Measurements from ENCODE around the gene RHBDL2. TPM values are rescaled to one million over a fixed set of nuclear protein-coding genes. Genes with fewer than 3 reads are reported as not detected.
A peak's percentile ranks its signal among the peaks of the same experiment; 100 is the strongest.

Gene RHBDL2
- total RNA-seq, 2 donors from 2014 or later: not detected

DNA sequence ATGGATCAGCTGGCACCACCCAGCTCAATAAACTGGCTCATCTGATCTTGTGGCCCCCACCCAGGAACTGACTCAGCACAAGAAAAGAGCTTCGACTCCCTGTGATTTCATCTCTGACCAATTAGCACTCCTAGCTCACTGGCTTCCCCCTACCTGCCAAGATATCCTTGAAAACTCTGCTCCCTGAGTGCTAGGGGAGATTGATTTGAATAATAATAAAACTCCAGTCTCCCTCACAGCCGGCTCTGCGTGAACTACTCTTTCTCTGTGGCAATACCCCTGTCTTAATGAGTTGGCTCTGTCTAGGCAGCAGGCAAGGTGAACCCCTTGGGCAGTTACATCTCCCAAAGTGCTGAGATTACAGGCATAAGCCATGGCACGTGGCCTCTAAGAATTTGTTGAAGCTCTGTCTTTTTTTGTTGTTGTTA is 11.8 kb upstream of the RHBDL2 start:
- H3K36me3 ChIP-seq (ENCODE audit: control insufficient read depth, insufficient read depth, low read length): no peaks in the 10 kb centered on the region
- 27 to 30% methylated on average over 2 to 4 of the region's 4 CpGs for WGBS, 2 experiments (ENCODE audit: insufficient coverage in 1 of 2, insufficient read length in 1 of 2)
- Mint-ChIP-seq H3K9me3 (peaks cover 10% of the 10 kb centered on the region), H3K27ac (no peak overlapping the region), H3K36me3 (ENCODE audit: low read depth) (no peaks in the 10 kb centered on the region), H3K4me3 (no peak overlapping the region), H3K27me3 (ENCODE audit: insufficient read depth) (no peaks in the 10 kb centered on the region), H3K4me1 (no peaks in the 10 kb centered on the region)
- H3K27me3 ChIP-seq (ENCODE audit: control insufficient read depth, insufficient read depth, low read length, poor library complexity, severe bottlenecking): no peaks in the 10 kb centered on the region
- H3K27ac ChIP-seq (ENCODE audit: low read depth, low read length): no peak overlapping the region
- H3K4me1 ChIP-seq (ENCODE audit: control insufficient read depth, insufficient read depth, low read length): no peaks in the 10 kb centered on the region
- no peak overlapping the region for H3K9ac ChIP-seq (ENCODE audit: extremely low read depth, low read length, poor library complexity, severe bottlenecking)
- TF ChIP-seq, protein P1, sequence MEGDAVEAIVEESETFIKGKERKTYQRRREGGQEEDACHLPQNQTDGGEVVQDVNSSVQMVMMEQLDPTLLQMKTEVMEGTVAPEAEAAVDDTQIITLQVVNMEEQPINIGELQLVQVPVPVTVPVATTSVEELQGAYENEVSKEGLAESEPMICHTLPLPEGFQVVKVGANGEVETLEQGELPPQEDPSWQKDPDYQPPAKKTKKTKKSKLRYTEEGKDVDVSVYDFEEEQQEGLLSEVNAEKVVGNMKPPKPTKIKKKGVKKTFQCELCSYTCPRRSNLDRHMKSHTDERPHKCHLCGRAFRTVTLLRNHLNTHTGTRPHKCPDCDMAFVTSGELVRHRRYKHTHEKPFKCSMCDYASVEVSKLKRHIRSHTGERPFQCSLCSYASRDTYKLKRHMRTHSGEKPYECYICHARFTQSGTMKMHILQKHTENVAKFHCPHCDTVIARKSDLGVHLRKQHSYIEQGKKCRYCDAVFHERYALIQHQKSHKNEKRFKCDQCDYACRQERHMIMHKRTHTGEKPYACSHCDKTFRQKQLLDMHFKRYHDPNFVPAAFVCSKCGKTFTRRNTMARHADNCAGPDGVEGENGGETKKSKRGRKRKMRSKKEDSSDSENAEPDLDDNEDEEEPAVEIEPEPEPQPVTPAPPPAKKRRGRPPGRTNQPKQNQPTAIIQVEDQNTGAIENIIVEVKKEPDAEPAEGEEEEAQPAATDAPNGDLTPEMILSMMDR (conservative IDR thresholded peaks at IDR 0.05): no peak
- peak; percentile 64 for DNase-seq
- no peak overlapping the region for H3K4me3 ChIP-seq (ENCODE audit: low read length)
- no peaks in the 10 kb centered on the region for H3K9me3 ChIP-seq (ENCODE audit: control insufficient read depth, low read length)

DNA sequence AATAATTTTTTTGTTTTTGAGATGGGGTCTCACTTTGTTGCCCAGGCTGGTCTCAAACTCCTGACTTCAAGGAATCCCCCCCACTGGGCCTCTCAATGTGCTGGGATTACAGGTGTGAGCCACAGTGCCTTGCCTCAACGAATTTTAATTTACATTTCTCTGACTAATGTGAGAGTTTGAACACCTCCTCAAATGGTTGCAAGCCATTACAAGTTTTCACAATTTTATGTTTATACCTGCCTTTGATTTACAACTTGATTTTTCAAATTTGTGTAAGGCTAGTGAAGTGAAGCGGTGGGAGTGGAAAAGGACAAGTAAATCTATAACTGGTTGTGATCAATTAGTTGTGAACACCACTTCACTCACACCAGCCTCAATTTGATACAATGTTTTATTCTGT is 8.9 kb upstream of the RHBDL2 start:
- Histone ChIP-seq H3K27ac (ENCODE audit: low read depth, low read length) (no peak overlapping the region), H3K4me3 (ENCODE audit: low read length) (no peak overlapping the region), H3K27me3 (ENCODE audit: control insufficient read depth, insufficient read depth, low read length, poor library complexity, severe bottlenecking) (no peaks in the 10 kb centered on the region), H3K9me3 (ENCODE audit: control insufficient read depth, low read length) (peaks cover 10% of the 10 kb centered on the region), H3K9ac (ENCODE audit: extremely low read depth, low read length, poor library complexity, severe bottlenecking) (no peak overlapping the region), H3K36me3 (ENCODE audit: control insufficient read depth, insufficient read depth, low read length) (no peaks in the 10 kb centered on the region), H3K4me1 (ENCODE audit: control insufficient read depth, insufficient read depth, low read length) (no peaks in the 10 kb centered on the region)
- Mint-ChIP-seq H3K36me3 (ENCODE audit: low read depth) (no peaks in the 10 kb centered on the region), H3K4me3 (no peak overlapping the region), H3K27me3 (ENCODE audit: insufficient read depth) (peaks cover 1% of the 10 kb centered on the region), H3K9me3 (peaks cover 23% of the 10 kb centered on the region), H3K27ac (no peak overlapping the region), H3K4me1 (no peaks in the 10 kb centered on the region)
- WGBS, 2 experiments (ENCODE audit: insufficient coverage in 1 of 2, insufficient read length in 1 of 2): 40 to 57% methylated on average over 1 of the region's 2 CpGs
- DNase-seq: no peak
- TF ChIP-seq, protein P1 (conservative IDR thresholded peaks at IDR 0.05): no peak

DNA sequence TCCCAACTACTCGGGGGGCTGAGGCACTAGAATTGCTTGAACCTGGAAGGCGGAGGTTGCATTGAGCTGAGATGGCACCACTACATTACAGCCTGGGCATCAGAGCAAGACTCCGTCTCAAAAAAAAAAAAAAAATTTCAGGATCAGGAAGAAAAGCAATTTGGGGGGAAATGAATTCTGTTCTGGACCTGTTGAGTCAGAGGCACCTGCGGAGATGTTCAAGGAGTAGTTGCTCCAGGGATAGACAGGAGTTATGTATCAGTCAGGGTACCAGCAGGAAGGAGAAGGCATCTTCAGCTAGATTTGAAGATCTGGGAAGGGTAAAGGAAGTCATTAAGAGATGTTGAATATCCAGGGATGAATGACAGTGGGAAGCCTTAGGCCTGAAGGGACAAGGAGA is 2.9 kb upstream of the RHBDL2 start:
- Histone ChIP-seq H3K27me3 (ENCODE audit: control insufficient read depth, insufficient read depth, low read length, poor library complexity, severe bottlenecking) (no peaks in the 10 kb centered on the region), H3K27ac (ENCODE audit: low read depth, low read length) (no peak overlapping the region), H3K4me1 (ENCODE audit: control insufficient read depth, insufficient read depth, low read length) (no peaks in the 10 kb centered on the region), H3K9me3 (ENCODE audit: control insufficient read depth, low read length) (peaks cover 10% of the 10 kb centered on the region), H3K9ac (ENCODE audit: extremely low read depth, low read length, poor library complexity, severe bottlenecking) (no peak overlapping the region), H3K36me3 (ENCODE audit: control insufficient read depth, insufficient read depth, low read length) (no peaks in the 10 kb centered on the region), H3K4me3 (ENCODE audit: low read length) (no peak overlapping the region)
- H3K27me3 Mint-ChIP-seq (ENCODE audit: insufficient read depth): peaks cover 1% of the 10 kb centered on the region
- no peak for DNase-seq
- 93 to 94% methylated on average over 4 of the region's 4 CpGs for WGBS, 2 experiments (ENCODE audit: insufficient coverage in 1 of 2, insufficient read length in 1 of 2)
- H3K36me3 Mint-ChIP-seq (ENCODE audit: low read depth): no peaks in the 10 kb centered on the region
- H3K4me1 Mint-ChIP-seq: no peaks in the 10 kb centered on the region
- no peak overlapping the region for H3K27ac Mint-ChIP-seq
- peaks cover 14% of the 10 kb centered on the region for H3K9me3 Mint-ChIP-seq
- H3K4me3 Mint-ChIP-seq: no peak overlapping the region
- TF ChIP-seq, protein P1 (conservative IDR thresholded peaks at IDR 0.05): no peak

Data from endodermal cell (in vitro differentiated cells).